Right forelimb (tissue), 1 donor: Measurements from ENCODE around the gene FHAD1.

ENCODE experiments used
- DNase-seq: peaks from one replicate; pipeline ENCODE4 v3.0.0-alpha.2; 2018

FHAD1 gene

GRCh38 chr1:15405106-15405850 is 158.3 kb downstream of the FHAD1 start:
- no peak for DNase-seq

- DNase-seq = no peak
These were observed 159.9 kb downstream of the FHAD1 start for GRCh38 chr1:15406614-15407559.

GRCh38 chr1:15407580-15407979 is 160.6 kb downstream of the FHAD1 start:
- no peak for DNase-seq

- DNase-seq = no peak
These were observed 161.9 kb downstream of the FHAD1 start for GRCh38 chr1:15408890-15409387.

GRCh38 chr1:15409388-15410222 is 162.6 kb downstream of the FHAD1 start, which contains the start of gene EFHD2:
Gene EFHD2, plus strand, starts transcription at chr1:15409888. Its CDS starts 84 bp downstream, at chr1:15409972.
- peak; percentile 88 for DNase-seq

- DNase-seq = no peak
These were observed 163.3 kb downstream of the FHAD1 start for GRCh38 chr1:15410223-15410883.

- DNase-seq = no peak
These were observed 163.8 kb downstream of the FHAD1 start for GRCh38 chr1:15410884-15411245.

- no peak for DNase-seq
These were observed 164.6 kb downstream of the FHAD1 start for GRCh38 chr1:15411593-15412137.

GRCh38 chr1:15412175-15412800 is 165.3 kb downstream of the FHAD1 start:
- DNase-seq = no peak

- no peak for DNase-seq
These were observed 165.8 kb downstream of the FHAD1 start for GRCh38 chr1:15412843-15413242.

- DNase-seq = no peak
These were observed 166.8 kb downstream of the FHAD1 start for GRCh38 chr1:15413563-15414444.

- DNase-seq = no peak
These were observed 167.5 kb downstream of the FHAD1 start for GRCh38 chr1:15414445-15414983.

GRCh38 chr1:15417059-15417934 is 170.3 kb downstream of the FHAD1 start:
- DNase-seq = no peak

- no peak for DNase-seq
These were observed 171.9 kb downstream of the FHAD1 start for GRCh38 chr1:15418806-15419515.

GRCh38 chr1:15420853-15421465 is 173.9 kb downstream of the FHAD1 start:
- DNase-seq = no peak

- DNase-seq = no peak
These were observed 175.8 kb downstream of the FHAD1 start for GRCh38 chr1:15422871-15423270.

GRCh38 chr1:15423355-15424077 is 176.5 kb downstream of the FHAD1 start:
- DNase-seq = no peak
